ENCODE data around the gene OSBP2.

The OSBP2 gene

GRCh38 chr22:30928401-30928800 is 233.7 kb downstream of the OSBP2 start:
- no peak for DNase-seq (ENCODE audit: low spot score)
- no peak for FAIRE-seq

GRCh38 chr22:30930228-30930627 is 235.6 kb downstream of the OSBP2 start:
- FAIRE-seq: no peak
- no peak for DNase-seq (ENCODE audit: low spot score)

GRCh38 chr22:30931541-30932300 is 237.0 kb downstream of the OSBP2 start:
- FAIRE-seq (peak; percentile 32), DNase-seq (ENCODE audit: low spot score) (no peak)

- DNase-seq (ENCODE audit: low spot score) (no peak), FAIRE-seq (no peak)
Observed at GRCh38 chr22:30932661-30933060, 238.0 kb downstream of the OSBP2 start.

- DNase-seq (ENCODE audit: low spot score) (no peak), FAIRE-seq (no peak)
Observed at GRCh38 chr22:30933457-30933856, 238.8 kb downstream of the OSBP2 start.

- DNase-seq (ENCODE audit: low spot score) (no peak), FAIRE-seq (no peak)
Observed at GRCh38 chr22:30934053-30934452, 239.4 kb downstream of the OSBP2 start.

GRCh38 chr22:30940685-30941362 is 246.2 kb downstream of the OSBP2 start:
- no peak for FAIRE-seq

GRCh38 chr22:30941363-30941740 is 246.7 kb downstream of the OSBP2 start:
- DNase-seq (ENCODE audit: low spot score) (no peak), FAIRE-seq (no peak)

More at GRCh38 chr22:30940685-30941362, 246.2 kb downstream of the OSBP2 start:
- DNase-seq (ENCODE audit: low spot score): no peak

- FAIRE-seq: no peak
- DNase-seq (ENCODE audit: low spot score): no peak
Observed at GRCh38 chr22:30943368-30943767, 248.7 kb downstream of the OSBP2 start.

- FAIRE-seq (no peak), DNase-seq (ENCODE audit: low spot score) (no peak)
Observed at GRCh38 chr22:30944986-30945385, 250.3 kb downstream of the OSBP2 start.

GRCh38 chr22:30945653-30946052 is 251.0 kb downstream of the OSBP2 start:
- DNase-seq (ENCODE audit: low spot score): no peak

GRCh38 chr22:30946354-30946753 is 251.7 kb downstream of the OSBP2 start:
- FAIRE-seq (no peak), DNase-seq (ENCODE audit: low spot score) (no peak)

More at GRCh38 chr22:30945653-30946052, 251.0 kb downstream of the OSBP2 start:
- no peak for FAIRE-seq

GRCh38 chr22:30947173-30947815 is 252.6 kb downstream of the OSBP2 start:
- DNase-seq (ENCODE audit: low spot score) (no peak), FAIRE-seq (no peak)

GRCh38 chr22:30947816-30948454 is 253.3 kb downstream of the OSBP2 start:
- DNase-seq (ENCODE audit: low spot score) (no peak), FAIRE-seq (peak; percentile 44)

- DNase-seq (ENCODE audit: low spot score): no peak
- FAIRE-seq: no peak
Observed at GRCh38 chr22:30948930-30949342, 254.3 kb downstream of the OSBP2 start.

- DNase-seq (ENCODE audit: low spot score) (no peak), FAIRE-seq (no peak)
Observed at GRCh38 chr22:30949934-30950660, 255.4 kb downstream of the OSBP2 start.

GRCh38 chr22:30953206-30953605 is 258.5 kb downstream of the OSBP2 start:
- no peak for FAIRE-seq
- DNase-seq (ENCODE audit: low spot score): no peak

GRCh38 chr22:30955153-30955552 is 260.5 kb downstream of the OSBP2 start:
- FAIRE-seq: no peak

More at GRCh38 chr22:30955153-30955552, 260.5 kb downstream of the OSBP2 start:
- no peak for DNase-seq (ENCODE audit: low spot score)
